K562 (cell line): ENCODE data around the gene CORT. TPM values are rescaled to one million over a fixed set of nuclear protein-coding genes. Genes with fewer than 3 reads are reported as not detected.
A peak's percentile ranks its signal among the peaks of the same experiment; 100 is the strongest.

Experiments
- BACH1 ChIP-seq: fragments of 200-800 bp; sonication (Bioruptor generic); IDR thresholded peaks from 2 replicates; pipeline ENCODE4 v1.6.1; 2016; ENCODE audit warnings: missing genetic modification characterization, missing compliant biosample characterization
- E2F1 ChIP-seq: sonication (generic); formaldehyde crosslinking; IDR thresholded peaks from 2 replicates; pipeline ENCODE4 v1.8.1; 2023; ENCODE audit warnings: mild to moderate bottlenecking, missing genetic modification reagents, moderate library complexity
- EP400 ChIP-seq: fragments of 450-650 bp; IDR thresholded peaks from 2 replicates; pipeline ENCODE4 v1.6.1; 2017; ENCODE audit warnings: antibody characterized with exemption, mild to moderate bottlenecking, moderate library complexity
- FOXP1 ChIP-seq: sonication (generic); formaldehyde crosslinking; IDR thresholded peaks from 2 replicates; pipeline ENCODE4 v1.8.0; 2022; ENCODE audit warnings: mild to moderate bottlenecking, missing genetic modification reagents
- MAFK ChIP-seq: IDR thresholded peaks from 2 replicates; pipeline ENCODE4 v1.6.1; 2011; ENCODE audit warnings: low read length, improper control_type of control experiment
- MAX ChIP-seq: sonication (generic); formaldehyde crosslinking; IDR thresholded peaks from 2 replicates; pipeline ENCODE4 v1.9.0; 2022; ENCODE audit warnings: mild to moderate bottlenecking, missing genetic modification reagents
- PATZ1 ChIP-seq: fragments of 250-450 bp; sonication (Bioruptor Pico); IDR thresholded peaks from 2 replicates; pipeline ENCODE4 v1.5.0; 2020; ENCODE audit warnings: mild to moderate bottlenecking, borderline replicate concordance
- RCOR1 ChIP-seq, 2 experiments: IDR thresholded peaks; 2 replicates each; pipeline ENCODE4 v1.6.1; 2012; ENCODE audit warnings: low read depth in 2 of 2, low read length in 2 of 2, borderline replicate concordance in 1 of 2, improper control_type of control experiment in 1 of 2
- RFX5 ChIP-seq: IDR thresholded peaks from 2 replicates; pipeline ENCODE4 v1.6.1; 2011; ENCODE audit warnings: low read depth, mild to moderate bottlenecking, improper control_type of control experiment, low read length
- SIN3A ChIP-seq, 2 experiments: fragments of 150-350 bp in 1 of 2; IDR thresholded peaks; 2 replicates each; pipeline ENCODE4 v1.6.1; 2011 to 2016; ENCODE audit warnings: borderline replicate concordance in 2 of 2, low read depth in 2 of 2, low read length in 2 of 2, mild to moderate bottlenecking in 2 of 2, moderate library complexity in 2 of 2; ENCODE audit not compliant: control insufficient read depth in 1 of 2
- TCF15 ChIP-seq: fragments of 250-450 bp; sonication (Bioruptor Pico); IDR thresholded peaks from 2 replicates; pipeline ENCODE4 v1.8.0; 2022; ENCODE audit warnings: moderate library complexity, mild to moderate bottlenecking, inconsistent platforms
- THRA ChIP-seq: fragments of 450-650 bp; IDR thresholded peaks from 2 replicates; pipeline ENCODE4 v1.6.1; 2017; ENCODE audit warnings: mild to moderate bottlenecking, moderate library complexity
- ZBTB9 ChIP-seq: fragments of 450-650 bp; formaldehyde crosslinking; IDR thresholded peaks from 2 replicates; pipeline ENCODE4 v1.4.0; 2020; ENCODE audit warnings: mild to moderate bottlenecking, moderate library complexity
- ZEB2 ChIP-seq: fragments of 450-650 bp; IDR thresholded peaks from 2 replicates; pipeline ENCODE4 v1.6.1; 2016
- ZFP36 ChIP-seq: fragments of 150-350 bp; IDR thresholded peaks from 2 replicates; pipeline ENCODE4 v1.6.1; 2018; ENCODE audit warnings: low read length, low read depth; ENCODE audit not compliant: partially characterized antibody
- ZMIZ1 ChIP-seq, 2 experiments: fragments of 150-350 bp in 1 of 2; IDR thresholded peaks; 2 replicates each; pipeline ENCODE4 v1.6.1; 2012 to 2016; ENCODE audit warnings: low read depth in 2 of 2, low read length in 2 of 2, mild to moderate bottlenecking in 1 of 2, moderate library complexity in 1 of 2
- ZNF316 ChIP-seq: fragments of 450-650 bp; IDR thresholded peaks from 2 replicates; pipeline ENCODE4 v1.6.1; 2016
- polyA plus RNA-seq, 8 experiments: library from polyadenylated mRNA; depleted of rRNA in 4 of 8; stranded (reverse) in 5 of 8; unstranded in 3 of 8; fragments of >200 nt; fragmentation: Nextera tagmentation in 2 of 8; fragmentation: Illumina TruSeq in 1 of 8; extraction: Ambion mirVana in 2 of 8; extraction: Trizol in 1 of 8; gene quantifications; 2 replicates each; pipeline versions ENCODE4 v1.2.1 to v1.2.3, GENCODE V29; 2011 to 2014; ENCODE audit warnings: inconsistent platforms in 1 of 8, missing spikeins in 1 of 8
- total RNA-seq, 7 experiments: library from RNA; depleted of rRNA in 6 of 7; stranded (reverse); fragments of >200 nt in 6 of 7; fragmentation: Illumina TruSeq in 2 of 7; extraction: Trizol in 2 of 7; gene quantifications; 2 replicates each; pipeline versions ENCODE4 v1.2.1 to v1.2.3, GENCODE V29; 2011 to 2021; ENCODE audit warnings: low replicate concordance in 1 of 7

Gene CORT
- total and polyA plus RNA-seq, 9 of the 15 experiments (the other 6 are each of a cell fraction or from before 2014, with no cell fraction given), result 0.08 to 0.54 (median 0.13) TPM; not detected in 5

GRCh38 chr1:10459184-10459583 lies 9.4 kb downstream of the CORT start (continued):
- TF ChIP-seq EP400 (0 out of 2 replicates have a peak, but pooled peaks have one; percentile 39), THRA (no peak; the same call in 1 of the 2 replicates), ZFP36 (peak; percentile 11), BACH1 (peak; percentile 80), ZMIZ1 (IDR thresholded peaks at IDR 0.05; ENCODE audit: low read depth in 2 of 2, low read length in 2 of 2) (0 out of 4 replicates have a peak, but pooled peaks of 1 of the 2 experiments have one; percentile 42), PATZ1 (CRISPR knock-in tag) (no peak), MAFK (peak; percentile 95), SIN3A (IDR thresholded peaks at IDR 0.05; ENCODE audit: borderline replicate concordance in 2 of 2, control insufficient read depth in 1 of 2, low read depth in 2 of 2, low read length in 2 of 2) (no peak), FOXP1 (CRISPR knock-in tag) (no peak), ZBTB9 (CRISPR knock-in tag) (no peak), RCOR1 (IDR thresholded peaks at IDR 0.05; ENCODE audit: borderline replicate concordance in 1 of 2, low read depth in 2 of 2, low read length in 2 of 2) (peak in 1 of 2 experiments; percentile 49; a peak in 1 of 4 replicates), E2F1 (CRISPR knock-in tag) (no peak), RFX5 (no peak), MAX (CRISPR knock-in tag) (peak; percentile 80), ZNF316 (peak; percentile 100), ZEB2 (peak; percentile 58; the same call in 1 of the 2 replicates), TCF15 (CRISPR knock-in tag) (no peak)
